Naive thymus-derived CD4-positive, alpha-beta T cell (primary cell): ENCODE results near the gene CDH4. TPM values are rescaled to one million over a fixed set of nuclear protein-coding genes. Genes with fewer than 3 reads are reported as not detected.

Experiments used
- ATAC-seq: fragments of 150-1000 bp; cut with Tn5 transposase; 2 replicates; pipeline ENCODE4 v1.10.0; 2021; ENCODE audit warnings: mild to moderate bottlenecking, moderate library complexity
- CTCF ChIA-PET: fragments of 350-600 bp; sonication (Branson Sonifier 250); formaldehyde crosslinking; loops from one replicate; lab custom pipeline; 2021; ENCODE audit warnings: antibody characterized with exemption; lab: Charles Lee
- POLR2A ChIA-PET: fragments of 350-600 bp; sonication (Branson Sonifier 250); formaldehyde crosslinking; loops from one replicate; lab custom pipeline; 2021; ENCODE audit warnings: antibody characterized with exemption, inconsistent platforms; lab: Charles Lee
- DNase-seq, 9 donors: peaks; one replicate each; pipeline versions ENCODE4 v3.0.0 to v3.0.0-alpha.2; 2020 to 2022; ENCODE audit warnings: mixed read lengths in 1 of 9
- H3K27ac ChIP-seq: one replicate; pipeline ENCODE4 v1.7.0; 2013; ENCODE audit warnings: mild to moderate bottlenecking, low read depth, low read length, moderate library complexity
- H3K27me3 ChIP-seq, 2 donors: one replicate each; pipeline ENCODE4 v1.7.0; 2013; ENCODE audit warnings: low read length in 2 of 2, mild to moderate bottlenecking in 2 of 2, moderate library complexity in 2 of 2; ENCODE audit not compliant: control insufficient read depth in 2 of 2, insufficient read depth in 2 of 2
- H3K36me3 ChIP-seq, 3 experiments: 1 replicate in 2 of 3; 2 replicates in 1 of 3; pipeline ENCODE4 v1.7.0; 2013; ENCODE audit warnings: low read length in 3 of 3, mild to moderate bottlenecking in 3 of 3, moderate library complexity in 1 of 3; ENCODE audit not compliant: insufficient read depth in 3 of 3, control insufficient read depth in 2 of 3
- H3K4me1 ChIP-seq, 2 donors: one replicate each; pipeline ENCODE4 v1.7.0; 2013; ENCODE audit warnings: low read length in 2 of 2, mild to moderate bottlenecking in 2 of 2, moderate library complexity in 1 of 2; ENCODE audit not compliant: control insufficient read depth in 2 of 2, insufficient read depth in 2 of 2
- H3K4me3 ChIP-seq: 2 replicates; pipeline ENCODE4 v1.7.0; 2013; ENCODE audit warnings: mild to moderate bottlenecking, low read length
- H3K9me3 ChIP-seq, 3 experiments: 1 replicate in 2 of 3; 2 replicates in 1 of 3; pipeline ENCODE4 v1.7.0; 2013; ENCODE audit warnings: low read length in 3 of 3; ENCODE audit not compliant: control insufficient read depth in 2 of 3
- H3K27ac Mint-ChIP-seq, 9 donors: one replicate each; pipeline ENCODE4 v1.8.0; 2020 to 2022; ENCODE audit warnings: mixed read lengths in 9 of 9, mild to moderate bottlenecking in 8 of 9, moderate library complexity in 5 of 9, inconsistent platforms in 2 of 9
- H3K27me3 Mint-ChIP-seq, 5 donors: one replicate each; pipeline ENCODE4 v1.8.0; 2021 to 2022; ENCODE audit warnings: mixed read lengths in 5 of 5, mild to moderate bottlenecking in 1 of 5
- H3K36me3 Mint-ChIP-seq, 5 donors: one replicate each; pipeline ENCODE4 v1.8.0; 2020 to 2022; ENCODE audit warnings: mixed read lengths in 5 of 5, mild to moderate bottlenecking in 3 of 5, inconsistent platforms in 1 of 5
- H3K4me1 Mint-ChIP-seq, 7 donors: one replicate each; pipeline ENCODE4 v1.8.0; 2020 to 2022; ENCODE audit warnings: mixed read lengths in 7 of 7, mild to moderate bottlenecking in 3 of 7, inconsistent platforms in 1 of 7
- H3K4me3 Mint-ChIP-seq, 10 donors: one replicate each; pipeline ENCODE4 v1.8.0; 2020 to 2022; ENCODE audit warnings: mild to moderate bottlenecking in 10 of 10, mixed read lengths in 10 of 10, moderate library complexity in 6 of 10, inconsistent platforms in 2 of 10
- H3K9me3 Mint-ChIP-seq, 11 donors: one replicate each; pipeline ENCODE4 v1.8.0; 2020 to 2022; ENCODE audit warnings: mixed read lengths in 11 of 11, mild to moderate bottlenecking in 4 of 11, inconsistent platforms in 1 of 11, moderate library complexity in 1 of 11
- intact Hi-C, 2 donors: fragments of 100-400 bp; cut with micrococcal nuclease; formaldehyde crosslinking; loops; one replicate each; pipeline ENCODE4 v1.15.1; 2023
- polyA plus RNA-seq, 2 donors: library from polyadenylated mRNA; unstranded; fragments of 300-500 nt; fragmentation: Illumina TruSeq; gene quantifications; one replicate each; pipeline ENCODE4 v1.2.3, GENCODE V29; 2021
- total RNA-seq, 6 experiments: library from RNA in 5 of 6; stranded (reverse) in 5 of 6; gene quantifications; 1 replicate in 5 of 6; 2 replicates in 1 of 6; pipeline ENCODE4 v1.2.3 and lab custom pipeline; 2021 to 2026

Gene CDH4
- total and polyA plus RNA-seq, 7 experiments from 2014 or later: 0.05 to 0.43 (median 0.14) TPM; not detected in 1

DNA sequence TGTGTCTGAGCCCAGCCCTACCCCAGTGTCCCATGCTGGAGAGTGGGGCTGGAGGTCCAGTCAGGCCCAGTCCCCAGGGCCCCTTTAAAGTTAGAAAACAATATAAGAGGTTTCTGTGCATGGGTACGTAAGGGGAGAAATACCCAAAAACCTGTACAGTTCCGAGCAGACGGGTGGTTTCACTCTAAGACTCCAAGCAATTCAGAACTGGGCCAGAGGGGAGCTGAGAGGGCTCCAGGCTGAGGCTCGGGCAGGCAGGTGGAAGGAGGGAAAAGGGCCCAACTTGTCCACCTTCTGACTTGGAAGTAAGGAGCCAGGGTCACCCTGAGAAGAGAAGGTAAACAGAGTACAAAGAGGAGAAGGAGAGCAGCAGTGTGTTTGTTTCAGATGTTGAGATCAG is 296.0 kb downstream of the CDH4 start:
- no peaks in the 10 kb centered on the region for H3K9me3 ChIP-seq
- no peak overlapping the region for H3K4me3 ChIP-seq
- peaks cover 0 to 6% (median 0%) of the 10 kb centered on the region in 5 donors for H3K36me3 Mint-ChIP-seq
- H3K27me3 Mint-ChIP-seq: peaks cover 0 to 23% (median 10%) of the 10 kb centered on the region in 5 donors
- peaks cover 2 to 21% (median 9%) of the 10 kb centered on the region in 11 donors for H3K9me3 Mint-ChIP-seq
- no peaks in the 10 kb centered on the region for H3K36me3 ChIP-seq
- H3K27ac Mint-ChIP-seq: no peak overlapping the region
- CTCF ChIA-PET: no interaction called here
- no peak overlapping the region for H3K27ac ChIP-seq
- H3K4me3 Mint-ChIP-seq: no peak overlapping the region
- POLR2A ChIA-PET: no interaction called here
- no peaks in the 10 kb centered on the region for H3K4me1 ChIP-seq
- H3K4me1 Mint-ChIP-seq: no peaks in the 10 kb centered on the region
- ATAC-seq (no peak), DNase-seq (no peak)
- intact Hi-C loops: no loop called here
- no peaks in the 10 kb centered on the region for H3K27me3 ChIP-seq

DNA sequence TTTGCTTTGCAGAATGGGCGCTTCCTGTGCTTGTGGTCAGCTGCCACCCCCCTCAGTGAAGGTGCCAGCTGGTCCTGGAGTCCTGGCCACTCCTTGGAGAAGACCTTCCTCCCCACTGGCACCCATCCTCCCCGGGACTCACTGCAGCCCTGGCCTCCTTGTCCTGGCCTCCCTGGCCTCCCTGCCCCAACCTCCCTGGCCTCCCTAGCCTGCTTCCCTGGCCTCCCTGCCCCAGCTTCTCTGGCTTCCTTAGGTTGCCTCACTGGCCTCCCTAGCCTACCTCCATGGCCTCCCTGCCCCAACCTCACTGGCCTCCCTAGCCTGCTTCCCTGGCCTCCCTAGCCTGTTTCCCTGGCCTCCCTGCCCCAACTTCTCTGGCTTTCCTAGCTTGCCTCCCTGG is 297.8 kb downstream of the CDH4 start:
- Mint-ChIP-seq H3K4me3 (no peak overlapping the region), H3K36me3 (peaks cover 0 to 6% (median 0%) of the 10 kb centered on the region in 5 donors), H3K4me1 (no peaks in the 10 kb centered on the region), H3K27me3 (peaks cover 0 to 29% (median 10%) of the 10 kb centered on the region in 5 donors), H3K27ac (no peak overlapping the region), H3K9me3 (peaks cover 2 to 22% (median 11%) of the 10 kb centered on the region in 11 donors)
- POLR2A ChIA-PET: no interaction called here
- Histone ChIP-seq H3K4me3 (no peak overlapping the region), H3K36me3 (no peaks in the 10 kb centered on the region), H3K9me3 (no peaks in the 10 kb centered on the region), H3K27ac (no peak overlapping the region), H3K27me3 (no peaks in the 10 kb centered on the region), H3K4me1 (no peaks in the 10 kb centered on the region)
- CTCF ChIA-PET: no interaction called here
- intact Hi-C loops: no loop called here
- DNase-seq: no peak
- ATAC-seq: no peak

DNA sequence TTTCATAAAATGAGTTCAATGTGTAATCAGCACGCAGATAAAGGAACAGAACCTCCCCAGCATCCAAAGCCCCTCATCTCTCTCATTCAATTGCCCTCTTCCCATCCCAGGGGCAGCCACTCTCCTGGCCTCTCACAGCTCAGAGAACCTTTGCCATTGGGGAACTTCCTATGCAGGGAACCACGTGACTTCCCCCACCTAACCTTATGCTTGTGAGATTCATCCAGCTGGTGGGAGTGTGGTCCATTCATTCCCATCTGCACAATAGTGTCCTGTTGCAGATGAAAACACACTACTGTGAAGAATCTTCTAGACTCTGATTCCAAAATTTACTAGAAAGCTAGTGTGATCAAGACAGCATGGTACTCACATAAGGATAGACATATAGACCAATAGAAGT is 299.3 kb downstream of the CDH4 start:
- intact Hi-C loops: no loop called here
- ChIA-PET POLR2A (no interaction called here), CTCF (no interaction called here)
- no peaks in the 10 kb centered on the region for H3K9me3 ChIP-seq
- Mint-ChIP-seq H3K36me3 (peaks cover 0 to 6% (median 0%) of the 10 kb centered on the region in 5 donors), H3K9me3 (peaks cover 2 to 22% (median 7%) of the 10 kb centered on the region in 11 donors), H3K4me3 (no peak overlapping the region), H3K27ac (no peak overlapping the region), H3K27me3 (peaks cover 0 to 29% (median 10%) of the 10 kb centered on the region in 5 donors), H3K4me1 (no peaks in the 10 kb centered on the region)
- H3K4me3 ChIP-seq: no peak overlapping the region
- no peaks in the 10 kb centered on the region for H3K27me3 ChIP-seq
- ATAC-seq: no peak
- H3K27ac ChIP-seq: no peak overlapping the region
- no peak for DNase-seq
- H3K36me3 ChIP-seq: no peaks in the 10 kb centered on the region
- no peaks in the 10 kb centered on the region for H3K4me1 ChIP-seq

DNA sequence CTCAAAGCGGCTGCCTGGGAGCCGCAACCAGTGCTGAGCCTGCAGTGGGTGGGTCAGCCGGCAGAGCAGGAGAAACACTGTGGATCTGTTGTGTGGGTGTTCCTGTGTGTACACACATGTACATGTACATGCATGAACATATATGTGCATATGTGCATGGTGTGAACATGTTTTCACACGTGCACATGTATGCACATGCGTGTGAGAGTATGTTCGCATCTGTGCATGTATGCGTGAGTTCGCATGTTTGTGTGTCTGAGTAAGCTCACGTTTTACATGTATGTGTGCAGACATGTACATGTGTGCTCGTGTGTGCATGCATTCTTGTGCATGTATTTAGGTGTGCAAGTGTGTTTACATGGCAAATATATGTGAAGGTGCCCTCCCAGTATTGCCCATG is 302.6 kb downstream of the CDH4 start:
- CTCF ChIA-PET: no interaction called here
- no peaks in the 10 kb centered on the region for H3K27me3 ChIP-seq
- H3K36me3 ChIP-seq: no peaks in the 10 kb centered on the region
- no peak overlapping the region for H3K27ac Mint-ChIP-seq
- no peak overlapping the region for H3K27ac ChIP-seq
- intact Hi-C loops: no loop called here
- ATAC-seq (no peak), DNase-seq (no peak)
- H3K27me3 Mint-ChIP-seq: peaks cover 0 to 19% (median 4%) of the 10 kb centered on the region in 5 donors
- H3K4me3 ChIP-seq: no peak overlapping the region
- H3K4me1 ChIP-seq: no peaks in the 10 kb centered on the region
- no peaks in the 10 kb centered on the region for H3K4me1 Mint-ChIP-seq
- H3K9me3 ChIP-seq: no peaks in the 10 kb centered on the region
- H3K36me3 Mint-ChIP-seq: peaks cover 0 to 6% (median 0%) of the 10 kb centered on the region in 5 donors
- H3K4me3 Mint-ChIP-seq: no peak overlapping the region
- POLR2A ChIA-PET: no interaction called here
- H3K9me3 Mint-ChIP-seq: peaks cover 2 to 25% (median 8%) of the 10 kb centered on the region in 11 donors

DNA sequence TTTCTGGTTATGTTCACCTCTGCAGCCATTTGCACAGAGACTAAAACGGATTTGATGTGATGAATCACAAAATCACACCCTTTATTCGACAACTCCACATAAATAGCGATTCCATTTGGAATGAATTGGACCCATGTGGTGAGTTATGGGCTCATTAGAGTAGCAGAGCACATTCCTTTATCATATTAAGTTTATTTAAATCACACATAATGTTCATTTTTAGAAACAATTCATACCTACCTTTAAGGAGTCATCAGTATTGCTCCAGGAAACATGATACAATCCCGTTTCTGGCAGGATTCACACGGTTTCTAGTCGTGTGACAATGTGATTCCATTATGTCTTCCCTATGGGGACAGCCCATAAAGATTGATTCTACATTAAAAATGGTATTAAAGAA is 303.5 kb downstream of the CDH4 start:
- no peaks in the 10 kb centered on the region for H3K27me3 ChIP-seq
- H3K4me1 Mint-ChIP-seq: no peaks in the 10 kb centered on the region
- H3K4me1 ChIP-seq: no peaks in the 10 kb centered on the region
- H3K27me3 Mint-ChIP-seq: peaks cover 0 to 19% (median 4%) of the 10 kb centered on the region in 5 donors
- intact Hi-C loops: no loop called here
- no peak overlapping the region for H3K4me3 ChIP-seq
- ATAC-seq (no peak), DNase-seq (no peak)
- POLR2A ChIA-PET: no interaction called here
- H3K4me3 Mint-ChIP-seq: no peak overlapping the region
- peaks cover 0 to 6% (median 0%) of the 10 kb centered on the region in 5 donors for H3K36me3 Mint-ChIP-seq
- CTCF ChIA-PET: no interaction called here
- H3K9me3 Mint-ChIP-seq: peaks cover 2 to 25% (median 8%) of the 10 kb centered on the region in 11 donors
- H3K9me3 ChIP-seq: no peaks in the 10 kb centered on the region
- H3K27ac Mint-ChIP-seq: no peak overlapping the region
- H3K27ac ChIP-seq: no peak overlapping the region
- no peaks in the 10 kb centered on the region for H3K36me3 ChIP-seq

DNA sequence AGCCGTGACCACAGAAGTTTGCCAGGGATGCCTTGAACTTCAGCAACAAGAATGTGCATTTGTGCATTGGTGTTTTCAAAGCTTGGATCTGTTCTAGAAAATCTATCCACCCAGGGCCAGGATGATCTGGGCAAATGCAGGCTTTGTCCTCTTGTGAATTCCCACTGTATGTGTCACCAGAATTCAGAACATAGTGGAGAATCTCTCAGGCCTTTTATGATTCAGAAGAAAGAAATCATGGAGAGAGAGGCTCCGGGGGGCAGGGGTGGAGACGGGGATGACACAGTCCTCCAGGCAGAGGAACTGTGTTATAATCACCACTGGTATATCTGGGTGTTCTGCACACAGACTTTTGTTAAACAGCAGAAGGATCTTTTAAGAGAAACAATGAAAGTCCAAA is 304.1 kb downstream of the CDH4 start:
- intact Hi-C loops: no loop called here
- CTCF ChIA-PET: no interaction called here
- no peak overlapping the region for H3K4me3 ChIP-seq

DNA sequence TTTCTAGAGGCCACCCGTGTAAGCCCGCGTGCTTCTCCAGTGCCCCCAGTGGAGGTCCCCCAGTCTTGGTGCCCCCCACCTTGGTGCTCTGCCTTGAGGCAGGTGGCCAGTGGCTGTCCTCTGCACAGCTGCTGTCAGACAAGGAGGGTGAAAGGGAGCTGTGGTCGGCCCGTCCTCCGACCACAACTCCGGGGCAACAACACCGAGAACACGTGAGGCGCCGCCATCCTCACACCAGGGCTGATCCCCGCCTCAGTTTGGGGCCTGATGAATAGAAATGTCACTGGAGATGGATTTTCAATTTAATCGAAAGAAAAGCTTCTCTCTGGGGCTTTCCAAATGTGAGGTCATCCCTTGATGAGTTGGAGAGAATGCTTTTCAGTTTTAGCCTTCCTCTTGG is 304.6 kb downstream of the CDH4 start:
- Mint-ChIP-seq H3K4me1 (no peaks in the 10 kb centered on the region), H3K36me3 (peaks cover 0 to under 1% (median 0%) of the 10 kb centered on the region in 5 donors), H3K9me3 (peaks cover under 1 to 21% (median 4%) of the 10 kb centered on the region in 11 donors), H3K27ac (peak overlapping the region in 1 of 9 donors; percentile 4), H3K27me3 (peaks cover 0 to 13% (median 0%) of the 10 kb centered on the region in 5 donors), H3K4me3 (no peak overlapping the region)
- Histone ChIP-seq H3K27ac (no peak overlapping the region), H3K27me3 (no peaks in the 10 kb centered on the region), H3K36me3 (no peaks in the 10 kb centered on the region), H3K9me3 (no peaks in the 10 kb centered on the region), H3K4me1 (no peaks in the 10 kb centered on the region), H3K4me3 (no peak overlapping the region)
- DNase-seq (no peak), ATAC-seq (no peak)
- ChIA-PET POLR2A (no interaction called here), CTCF (no interaction called here)
- intact Hi-C loops: no loop called here

More for the DNA sequence above, 304.1 kb downstream of the CDH4 start:
- DNase-seq (no peak), ATAC-seq (no peak)
- peaks cover 0 to 6% (median 0%) of the 10 kb centered on the region in 5 donors for H3K36me3 Mint-ChIP-seq
- no peak overlapping the region for H3K4me3 Mint-ChIP-seq
- peaks cover 2 to 25% (median 8%) of the 10 kb centered on the region in 11 donors for H3K9me3 Mint-ChIP-seq
- H3K4me1 Mint-ChIP-seq: no peaks in the 10 kb centered on the region
- Histone ChIP-seq H3K36me3 (no peaks in the 10 kb centered on the region), H3K9me3 (no peaks in the 10 kb centered on the region), H3K4me1 (no peaks in the 10 kb centered on the region), H3K27ac (no peak overlapping the region), H3K27me3 (no peaks in the 10 kb centered on the region)
- peaks cover 0 to 18% (median 4%) of the 10 kb centered on the region in 5 donors for H3K27me3 Mint-ChIP-seq
- H3K27ac Mint-ChIP-seq: no peak overlapping the region
- POLR2A ChIA-PET: no interaction called here
